Astrocyte (in vitro differentiated cells and primary cell): ENCODE data around the gene ARF6. TPM values are rescaled to one million over a fixed set of nuclear protein-coding genes. Genes with fewer than 3 reads are reported as not detected.

ENCODE experiments used
- DNase-seq: peaks from one replicate; pipeline ENCODE4 v3.0.0-alpha.2; 2010; ENCODE audit warnings: low read depth
- FAIRE-seq: peaks from 2 replicates; lab custom pipeline; 2011; peaks lifted over from hg19 to GRCh38; lab: Jason Lieb, UNC
- H2AFZ ChIP-seq: 2 replicates; pipeline ENCODE4 v1.6.0; 2012; ENCODE audit warnings: low read depth, low read length, inconsistent platforms
- H3K27ac ChIP-seq: 2 replicates; pipeline ENCODE4 v1.5.1; 2011; ENCODE audit warnings: low read depth, low read length, inconsistent platforms
- H3K27me3 ChIP-seq: 2 replicates; pipeline ENCODE4 v1.6.0; 2011; ENCODE audit warnings: low read length, inconsistent platforms; ENCODE audit not compliant: insufficient read depth
- H3K36me3 ChIP-seq: 2 replicates; pipeline ENCODE4 v1.5.1; 2011; ENCODE audit warnings: low read length, inconsistent platforms; ENCODE audit not compliant: insufficient read depth
- H3K4me1 ChIP-seq: 2 replicates; pipeline ENCODE4 v1.5.1; 2011; ENCODE audit warnings: low read length, inconsistent platforms; ENCODE audit not compliant: insufficient read depth
- H3K4me2 ChIP-seq: 2 replicates; pipeline ENCODE4 v1.6.0; 2012; ENCODE audit warnings: low read length, inconsistent platforms
- H3K4me3 ChIP-seq: 2 replicates; pipeline ENCODE4 v1.5.1; 2011; ENCODE audit warnings: low read depth, mild to moderate bottlenecking, low read length, inconsistent platforms; ENCODE audit not compliant: insufficient read depth
- H3K79me2 ChIP-seq: 2 replicates; pipeline ENCODE4 v1.6.0; 2012; ENCODE audit warnings: mild to moderate bottlenecking, low read length, inconsistent platforms; ENCODE audit not compliant: insufficient read depth
- H3K9ac ChIP-seq: 2 replicates; pipeline ENCODE4 v1.6.0; 2012; ENCODE audit warnings: mild to moderate bottlenecking, low read length, inconsistent platforms
- H3K9me3 ChIP-seq: 2 replicates; pipeline ENCODE4 v1.5.1; 2012; ENCODE audit warnings: low read depth, mild to moderate bottlenecking, low read length, inconsistent platforms; ENCODE audit not compliant: insufficient read depth
- H4K20me1 ChIP-seq: 2 replicates; pipeline ENCODE4 v1.6.0; 2012; ENCODE audit warnings: low read length, inconsistent platforms; ENCODE audit not compliant: insufficient read depth
- H3K27ac Mint-ChIP-seq: one replicate; pipeline ENCODE4 v1.8.0; 2021; ENCODE audit warnings: mild to moderate bottlenecking, mixed read lengths; ENCODE audit not compliant: unreplicated experiment
- H3K27me3 Mint-ChIP-seq: one replicate; pipeline ENCODE4 v1.8.0; 2021; ENCODE audit warnings: low read depth, mixed read lengths; ENCODE audit not compliant: unreplicated experiment
- H3K36me3 Mint-ChIP-seq: one replicate; pipeline ENCODE4 v1.8.0; 2021; ENCODE audit warnings: low read depth, mixed read lengths; ENCODE audit not compliant: unreplicated experiment
- H3K4me1 Mint-ChIP-seq: one replicate; pipeline ENCODE4 v1.8.0; 2021; ENCODE audit warnings: low read depth, mixed read lengths; ENCODE audit not compliant: unreplicated experiment
- H3K4me3 Mint-ChIP-seq: one replicate; pipeline ENCODE4 v1.8.0; 2021; ENCODE audit warnings: mild to moderate bottlenecking, moderate library complexity, mixed read lengths; ENCODE audit not compliant: unreplicated experiment
- H3K9me3 Mint-ChIP-seq: one replicate; pipeline ENCODE4 v1.8.0; 2021; ENCODE audit warnings: mild to moderate bottlenecking, mixed read lengths; ENCODE audit not compliant: unreplicated experiment
- CTCF ChIP-seq: IDR thresholded peaks from 2 replicates; pipeline ENCODE4 v1.5.1; 2011; ENCODE audit warnings: low read depth, mild to moderate bottlenecking, inconsistent platforms, low read length, moderate library complexity; ENCODE audit not compliant: insufficient read depth
- EZH2 ChIP-seq: IDR thresholded peaks from 2 replicates; pipeline ENCODE4 v1.6.1; 2012; ENCODE audit warnings: mild to moderate bottlenecking, low read length, inconsistent platforms; ENCODE audit not compliant: insufficient read depth
- total RNA-seq: library from RNA; stranded (reverse); gene quantifications from 2 replicates; pipeline ENCODE4 v1.2.1, GENCODE V29; 2021

ARF6 gene
- total RNA-seq, 1 donor from 2014 or later = 53.4 TPM

GRCh38 chr14:49886523-49886922 lies 6.4 kb upstream of the ARF6 start:
- DNase-seq (no peak), FAIRE-seq (no peak)
- H3K36me3 ChIP-seq = no peaks in the 10 kb centered on the region
- no peak overlapping the region for H3K4me3 Mint-ChIP-seq
- no peak overlapping the region for H3K4me2 ChIP-seq
- no peak overlapping the region for H3K27ac Mint-ChIP-seq
- H3K4me1 ChIP-seq = no peaks in the 10 kb centered on the region
- H3K9me3 Mint-ChIP-seq = no peaks in the 10 kb centered on the region
- TF ChIP-seq CTCF (no peak), EZH2 (no peak)
- H3K9me3 ChIP-seq = no peaks in the 10 kb centered on the region
- H3K9ac ChIP-seq = no peak overlapping the region
- H3K36me3 Mint-ChIP-seq = no peaks in the 10 kb centered on the region
- H3K27me3 ChIP-seq = no peaks in the 10 kb centered on the region
- H3K27ac ChIP-seq = no peak overlapping the region
- no peak overlapping the region for H3K4me3 ChIP-seq
- H3K27me3 Mint-ChIP-seq = no peaks in the 10 kb centered on the region
- H3K79me2 ChIP-seq = no peaks in the 10 kb centered on the region
- no peak overlapping the region for H2AFZ ChIP-seq
- no peaks in the 10 kb centered on the region for H3K4me1 Mint-ChIP-seq
- H4K20me1 ChIP-seq = no peaks in the 10 kb centered on the region

- H3K27me3 ChIP-seq = no peaks in the 10 kb centered on the region
- H3K4me3 ChIP-seq = no peak overlapping the region
- no peak overlapping the region for H3K4me2 ChIP-seq
- H2AFZ ChIP-seq = no peak overlapping the region
- no peaks in the 10 kb centered on the region for H3K9me3 Mint-ChIP-seq
- DNase-seq (no peak), FAIRE-seq (no peak)
- no peaks in the 10 kb centered on the region for H3K36me3 ChIP-seq
- no peak overlapping the region for H3K9ac ChIP-seq
- no peaks in the 10 kb centered on the region for H4K20me1 ChIP-seq
- H3K27me3 Mint-ChIP-seq = no peaks in the 10 kb centered on the region
- no peak overlapping the region for H3K27ac Mint-ChIP-seq
- H3K4me3 Mint-ChIP-seq = no peak overlapping the region
- TF ChIP-seq CTCF (no peak), EZH2 (no peak)
- H3K79me2 ChIP-seq = peaks cover 8% of the 10 kb centered on the region
- H3K36me3 Mint-ChIP-seq = no peaks in the 10 kb centered on the region
- no peaks in the 10 kb centered on the region for H3K9me3 ChIP-seq
- H3K4me1 ChIP-seq = no peaks in the 10 kb centered on the region
- peaks cover 6% of the 10 kb centered on the region for H3K4me1 Mint-ChIP-seq
- no peak overlapping the region for H3K27ac ChIP-seq
Measured at GRCh38 chr14:49888293-49888692, 4.6 kb upstream of the ARF6 start.

GRCh38 chr14:49892301-49892635 lies 614 bp upstream of the ARF6 start:
- H2AFZ ChIP-seq = peak overlapping the region; percentile 95
- H3K36me3 Mint-ChIP-seq = peaks cover 11% of the 10 kb centered on the region
- H3K9me3 ChIP-seq = no peaks in the 10 kb centered on the region
- no peaks in the 10 kb centered on the region for H3K27me3 Mint-ChIP-seq
- no peaks in the 10 kb centered on the region for H3K9me3 Mint-ChIP-seq
- peaks cover 36% of the 10 kb centered on the region for H4K20me1 ChIP-seq
- no peaks in the 10 kb centered on the region for H3K27me3 ChIP-seq
- TF ChIP-seq CTCF (no peak), EZH2 (no peak)
- peaks cover 48% of the 10 kb centered on the region for H3K79me2 ChIP-seq
- FAIRE-seq = no peak
- peak overlapping the region; percentile 97 for H3K4me3 Mint-ChIP-seq
- H3K27ac Mint-ChIP-seq = peak overlapping the region; percentile 100
- peak overlapping the region; percentile 96 for H3K4me3 ChIP-seq
- H3K9ac ChIP-seq = peak overlapping the region; percentile 98
- peaks cover 13% of the 10 kb centered on the region for H3K36me3 ChIP-seq
- peak; percentile 73 for DNase-seq
- H3K4me1 Mint-ChIP-seq = peaks cover 14% of the 10 kb centered on the region
- H3K4me1 ChIP-seq = peaks cover 8% of the 10 kb centered on the region
- H3K4me2 ChIP-seq = peak overlapping the region; percentile 94
- peak overlapping the region; percentile 98 for H3K27ac ChIP-seq
